GM21717 (cell line): ENCODE data around the gene C2CD4C.
"Not testable (repeated sequence)": the region's sequence is repeated elsewhere in the genome, so short reads cannot be mapped to it uniquely, and the experiment has no call there.

ENCODE experiments used
- ATAC-seq: cut with Tn5 transposase; IDR thresholded peaks from one replicate; pipeline ENCODE4 v1.9.1; 2021; ENCODE audit warnings: mild to moderate bottlenecking, moderate library complexity; ENCODE audit not compliant: unreplicated experiment

Gene C2CD4C

DNA sequence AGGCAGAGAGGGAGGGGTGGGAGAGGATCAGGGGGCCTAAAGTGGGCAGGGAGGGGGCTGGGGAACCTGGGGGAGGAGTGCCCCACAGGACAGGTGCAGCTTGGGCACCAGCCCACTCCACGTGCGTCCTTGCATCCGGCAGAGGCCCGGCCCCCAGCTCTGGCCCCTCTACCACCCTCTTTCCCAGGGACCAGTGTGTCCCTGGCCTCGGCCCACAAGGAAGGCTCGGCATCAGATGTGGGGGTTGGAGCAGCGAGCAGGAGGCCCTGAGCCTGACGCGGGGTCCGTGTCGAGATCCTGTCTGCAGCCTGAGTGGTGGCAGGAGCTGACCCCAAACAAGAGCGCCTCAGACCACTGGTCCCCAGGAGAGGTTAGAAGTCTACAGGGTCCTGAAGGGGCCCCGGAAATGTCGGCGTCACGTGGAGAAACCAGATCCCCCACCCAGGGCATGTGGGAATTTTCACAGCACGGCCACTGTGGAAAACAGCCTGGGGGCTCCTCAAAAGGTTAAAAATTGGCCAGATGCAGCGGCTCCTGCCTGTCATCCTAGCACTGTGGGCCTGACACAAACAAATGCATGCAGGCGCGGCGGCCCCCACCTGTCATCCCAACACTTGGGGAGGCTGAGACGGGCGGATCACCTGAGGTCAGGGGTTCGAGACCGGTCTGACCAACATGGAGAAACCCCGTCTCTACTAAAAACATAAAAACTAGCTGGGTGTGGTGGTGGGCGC is 30.4 kb upstream of the C2CD4C start:
- no peak for ATAC-seq

DNA sequence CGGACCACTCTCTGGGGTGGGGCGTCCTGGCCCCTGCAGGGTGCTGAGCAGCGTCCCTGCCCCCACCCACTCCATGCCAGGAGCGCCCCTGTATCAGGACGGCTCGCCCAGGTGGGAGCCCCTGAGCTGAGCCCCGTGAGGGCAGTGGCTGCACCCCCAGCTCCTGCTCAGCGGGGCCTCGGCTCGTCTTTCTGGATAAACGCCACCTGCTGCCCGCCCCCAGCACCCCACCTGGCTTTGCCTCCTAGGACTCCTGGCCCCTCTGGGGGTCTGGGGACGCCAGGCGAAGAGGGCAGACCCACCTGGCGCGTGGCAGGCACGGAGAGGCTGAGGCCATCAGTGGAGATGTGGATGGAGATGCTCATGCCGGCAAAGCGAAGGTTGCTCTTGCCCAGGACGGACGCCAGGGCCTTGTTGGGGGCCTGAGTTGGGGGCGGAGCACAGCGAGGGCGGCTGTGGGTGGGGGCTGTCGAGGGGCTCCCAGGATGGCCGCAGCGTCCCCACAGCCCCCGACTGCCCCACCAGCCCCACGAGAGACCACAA is 29.5 kb upstream of the C2CD4C start:
- no peak for ATAC-seq

DNA sequence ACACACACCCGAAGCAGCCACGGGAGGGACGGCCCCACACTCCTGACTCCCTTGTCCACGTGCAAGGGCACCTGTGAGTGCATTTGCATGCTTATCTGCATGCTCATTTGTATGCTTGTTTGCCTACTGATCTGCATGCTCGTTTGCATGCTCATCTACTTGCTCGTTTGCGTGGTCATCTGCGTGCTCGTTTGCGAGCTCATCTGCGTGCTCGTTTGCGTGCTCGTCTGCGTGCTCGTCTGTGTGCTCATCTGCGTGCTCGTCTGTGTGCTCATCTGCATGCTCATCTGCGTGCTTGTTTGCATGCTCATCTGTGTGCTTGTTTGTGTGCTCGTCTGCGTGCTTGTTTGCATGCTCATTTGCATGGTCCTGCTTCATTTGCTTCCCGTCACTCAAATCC is 28.1 kb upstream of the C2CD4C start:
- ATAC-seq = no peak

- no peak for ATAC-seq
Measured at GRCh38 chr19:436413-436950, 27.5 kb upstream of the C2CD4C start.

DNA sequence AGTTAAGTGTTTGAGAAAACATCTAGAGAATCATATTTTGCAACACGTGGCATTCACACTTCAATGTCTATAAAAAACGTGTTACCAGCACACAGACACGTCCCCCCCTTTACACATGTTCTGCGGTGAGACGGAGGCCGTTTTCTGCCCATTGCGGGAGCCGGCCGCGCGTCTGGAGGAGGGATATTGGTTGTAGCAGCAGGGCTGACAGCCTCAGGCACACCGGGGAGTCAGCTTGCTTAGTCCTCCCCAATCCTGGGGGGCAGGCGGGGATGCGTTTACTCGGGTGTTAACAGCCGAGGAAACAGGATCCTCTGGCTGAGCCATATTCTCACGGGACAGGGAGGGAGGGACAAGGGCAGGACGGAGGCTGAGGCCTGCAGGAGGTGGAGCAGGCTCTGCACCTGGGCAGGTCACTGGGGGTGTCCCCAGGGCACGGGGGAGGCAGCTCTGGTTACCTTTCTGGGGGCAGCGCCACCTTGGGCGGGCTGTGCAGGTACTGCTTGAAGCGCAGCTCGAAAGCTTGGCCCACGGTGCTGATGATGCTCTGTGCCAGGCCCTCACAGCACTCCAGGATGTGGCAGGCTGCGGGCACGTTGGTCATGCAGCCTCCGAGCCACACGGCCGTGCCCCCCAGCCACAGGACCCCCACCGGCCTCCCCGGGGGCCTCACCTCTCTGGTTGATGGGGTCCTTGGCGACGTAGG is 26.9 kb upstream of the C2CD4C start:
- ATAC-seq = no peak

DNA sequence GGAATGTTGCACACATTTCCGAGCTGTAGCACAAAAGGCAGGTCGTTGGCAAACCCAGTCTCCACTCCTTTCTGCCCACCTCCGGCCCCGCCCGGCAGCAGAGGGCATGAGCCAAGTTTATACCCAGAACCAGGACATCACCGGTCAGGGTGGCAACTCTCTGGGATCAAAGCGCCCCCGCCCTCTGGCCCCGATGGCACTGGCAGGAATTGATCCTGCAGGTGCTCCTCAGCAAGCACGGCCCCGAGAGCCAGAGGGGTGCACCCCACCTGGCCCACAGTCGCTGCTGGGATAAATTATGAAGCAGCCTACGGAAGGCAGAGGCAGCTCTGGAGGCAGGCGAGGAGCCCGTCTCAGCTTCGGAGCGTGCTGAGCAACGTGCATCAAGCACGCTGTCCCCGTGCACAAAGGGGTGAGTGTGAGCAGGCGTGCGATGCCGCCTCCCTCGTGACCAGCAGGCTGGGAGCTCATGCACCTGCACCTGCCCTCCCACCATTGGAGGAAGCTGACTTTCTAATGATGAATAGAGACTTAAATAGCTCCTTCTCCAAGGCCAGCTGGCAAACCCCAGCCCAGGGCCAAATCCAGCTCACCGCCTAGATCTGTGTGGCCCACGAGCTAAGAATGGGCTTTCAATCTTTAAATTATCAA is 26.2 kb upstream of the C2CD4C start:
- ATAC-seq = no peak

GRCh38 chr19:434152-434960 is 25.4 kb upstream of the C2CD4C start:
- ATAC-seq = no peak

DNA sequence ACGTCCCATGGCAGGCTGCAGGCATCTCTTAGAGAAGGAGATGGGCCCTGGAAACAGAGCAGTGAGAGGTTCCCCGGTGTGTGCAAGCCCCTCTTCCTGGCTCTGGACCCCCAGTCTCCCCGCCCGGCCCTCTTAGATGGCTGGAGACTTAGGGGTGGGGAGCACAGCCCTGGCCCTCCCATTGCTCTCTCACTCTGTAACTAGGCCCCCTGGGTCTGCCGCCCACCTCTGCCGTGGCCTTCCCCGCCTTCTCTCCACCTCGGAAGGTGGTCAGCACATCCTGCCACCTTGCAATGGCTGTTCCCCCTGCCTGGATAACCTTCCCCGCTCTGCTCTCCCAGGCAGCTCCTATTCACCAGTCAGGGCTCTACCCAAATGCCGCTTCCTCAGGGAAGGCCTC is 21.8 kb upstream of the C2CD4C start:
- no peak for ATAC-seq

DNA sequence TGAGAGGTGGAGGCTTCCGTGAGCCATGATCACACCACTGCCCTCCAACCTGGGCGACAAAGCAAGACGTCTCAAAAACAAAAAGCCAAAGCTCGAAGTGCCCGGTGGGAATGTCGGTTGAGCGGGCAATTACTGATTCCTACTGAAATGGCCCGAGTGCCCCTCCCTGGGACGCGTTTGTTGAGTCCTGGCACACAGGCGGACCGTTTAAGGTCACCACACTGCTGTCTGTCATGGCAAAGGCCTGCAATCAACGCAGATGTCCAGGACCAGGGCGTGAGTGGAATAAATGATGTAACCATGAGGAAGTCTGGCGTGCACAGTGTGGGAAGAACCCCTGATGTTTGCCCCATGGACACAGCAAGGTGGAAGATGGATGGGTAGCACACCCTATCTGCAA is 19.2 kb upstream of the C2CD4C start:
- no peak for ATAC-seq

- not testable (repeated sequence) for ATAC-seq
Measured at GRCh38 chr19:427675-428074, 18.7 kb upstream of the C2CD4C start.

DNA sequence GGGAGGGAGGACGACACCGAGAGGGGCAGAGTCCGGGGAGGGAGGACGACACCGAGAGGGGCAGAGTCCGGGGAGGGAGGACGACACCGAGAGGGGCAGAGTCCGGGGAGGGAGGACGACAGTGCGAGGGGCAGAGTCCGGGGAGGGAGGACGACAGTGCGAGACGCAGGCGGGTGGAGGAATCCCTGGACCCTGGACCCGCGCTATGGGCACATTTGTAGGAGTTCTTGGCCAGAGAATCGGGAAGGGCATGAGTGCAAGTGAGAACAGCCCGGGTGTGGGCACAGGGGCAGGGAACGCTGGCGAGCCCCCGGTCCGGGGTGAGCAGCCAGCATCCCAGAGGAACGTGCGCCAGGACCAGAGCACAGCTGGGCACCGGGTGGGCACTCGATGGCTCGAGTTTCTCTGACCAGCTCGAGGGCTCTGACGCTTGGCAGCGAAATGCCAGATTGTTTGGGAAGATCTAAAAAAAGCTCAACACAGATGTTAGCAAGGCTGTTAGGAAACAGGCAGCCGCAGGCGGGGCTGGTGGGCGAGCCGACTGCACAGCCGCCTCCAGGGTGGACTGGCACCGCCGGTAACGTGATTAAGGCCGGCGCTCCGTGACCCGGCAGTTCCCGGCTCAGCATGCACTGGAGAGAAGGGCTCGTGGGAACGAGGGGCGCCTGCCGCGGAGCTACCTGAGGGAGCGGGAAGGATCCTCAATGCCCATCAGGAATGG is 17.9 kb upstream of the C2CD4C start:
- no peak for ATAC-seq

DNA sequence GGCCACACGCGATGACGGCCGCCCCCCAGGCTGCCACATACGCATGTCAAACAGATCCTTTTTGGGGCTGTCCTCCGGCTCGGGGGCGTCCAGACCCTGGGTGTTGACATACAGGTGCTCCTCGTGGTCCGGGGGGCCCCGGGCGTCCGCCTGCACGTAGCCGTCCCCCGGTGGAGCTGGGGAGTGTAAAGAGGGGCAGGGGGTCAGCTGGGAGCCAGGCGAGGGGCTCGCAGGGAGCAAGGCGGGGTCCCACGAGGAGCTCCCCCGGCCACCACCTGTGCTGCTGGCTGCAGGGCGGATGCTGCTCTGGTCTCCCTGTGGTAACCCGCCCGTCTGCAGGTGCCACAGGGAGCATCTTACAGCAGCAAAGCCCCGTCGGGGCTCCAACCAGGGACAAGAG is 16.1 kb upstream of the C2CD4C start:
- no peak for ATAC-seq

DNA sequence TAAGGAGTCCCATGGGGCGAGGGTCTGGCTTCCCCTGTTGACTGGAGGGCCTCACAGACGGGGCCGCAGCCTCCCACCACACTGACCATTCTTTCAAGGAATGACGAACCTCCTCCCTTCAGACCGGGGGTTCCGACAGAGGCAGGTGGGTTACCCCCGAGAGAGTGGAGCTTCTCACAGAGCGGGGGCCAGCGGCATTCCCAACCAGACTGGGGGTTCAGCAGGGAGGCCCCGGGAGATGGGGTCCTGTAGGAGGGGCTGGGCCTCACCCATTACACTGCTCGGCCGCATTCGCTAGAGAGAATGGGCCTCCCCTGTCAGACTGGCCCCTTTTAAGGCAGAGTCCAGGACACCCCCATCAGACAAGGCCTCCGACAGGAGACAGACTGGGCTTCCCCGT is 15.6 kb upstream of the C2CD4C start:
- no peak for ATAC-seq

- no peak for ATAC-seq
Measured at GRCh38 chr19:423691-424466, 14.9 kb upstream of the C2CD4C start.

GRCh38 chr19:422917-423226 is 13.9 kb upstream of the C2CD4C start:
- ATAC-seq = not testable (repeated sequence)

GRCh38 chr19:422213-422916 is 13.4 kb upstream of the C2CD4C start:
- no peak for ATAC-seq

GRCh38 chr19:419721-420515 is 11.0 kb upstream of the C2CD4C start:
- ATAC-seq = no peak
